DMS 273 (cell line): ENCODE data around the gene TFPT.

Experiments used
- DNase-seq: peaks from one replicate; lab custom pipeline; 2025; ENCODE audit not compliant: unreplicated experiment; lab: John Stamatoyannopoulos, UW

Gene TFPT

DNA sequence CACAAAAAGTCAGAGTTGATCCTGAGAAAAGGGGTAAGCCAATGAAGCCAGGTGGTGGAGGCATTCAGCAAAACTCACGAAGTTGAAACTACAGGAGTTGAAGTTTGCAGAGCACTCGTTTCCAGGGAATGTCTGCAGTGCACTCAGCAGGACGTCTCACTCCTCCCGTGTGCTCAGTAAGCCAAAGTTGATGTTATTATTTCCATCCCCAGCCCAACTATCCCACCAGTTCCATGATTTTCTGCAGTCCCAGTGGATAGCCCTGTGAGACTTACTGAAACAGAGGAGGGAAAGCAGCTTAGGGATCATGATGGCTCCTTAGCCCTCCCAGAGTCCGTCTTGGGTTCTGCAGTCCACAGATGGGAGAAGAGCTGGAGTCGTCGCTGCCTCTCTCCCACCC, 34.4 kb downstream of the TFPT start, which contains the start of gene TARM1:
Gene TARM1, minus strand, starts transcription at position 334 of the 400 bp plus-strand sequence. Its CDS starts 25 bp downstream, at position 309.
- DNase-seq: no peak

DNA sequence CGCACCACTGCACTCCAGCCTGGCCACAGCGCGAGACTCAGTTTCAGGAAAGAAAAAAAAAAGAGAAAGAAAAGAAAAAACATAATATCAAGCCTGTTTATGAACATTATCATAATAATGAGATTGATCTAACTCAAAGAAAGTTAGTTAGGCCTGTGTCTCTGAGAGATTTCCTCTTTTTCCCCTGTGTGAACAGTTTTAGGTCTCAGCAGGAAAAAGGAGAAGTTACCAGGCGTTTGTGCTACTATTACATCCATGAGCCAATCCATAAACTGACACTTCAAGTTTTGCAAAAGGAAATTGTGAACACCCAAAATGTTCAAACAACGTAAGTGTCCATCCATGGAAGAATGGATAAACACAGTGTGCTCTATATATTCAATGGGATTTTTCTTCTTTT, 38.1 kb downstream of the TFPT start:
- DNase-seq: no peak

DNA sequence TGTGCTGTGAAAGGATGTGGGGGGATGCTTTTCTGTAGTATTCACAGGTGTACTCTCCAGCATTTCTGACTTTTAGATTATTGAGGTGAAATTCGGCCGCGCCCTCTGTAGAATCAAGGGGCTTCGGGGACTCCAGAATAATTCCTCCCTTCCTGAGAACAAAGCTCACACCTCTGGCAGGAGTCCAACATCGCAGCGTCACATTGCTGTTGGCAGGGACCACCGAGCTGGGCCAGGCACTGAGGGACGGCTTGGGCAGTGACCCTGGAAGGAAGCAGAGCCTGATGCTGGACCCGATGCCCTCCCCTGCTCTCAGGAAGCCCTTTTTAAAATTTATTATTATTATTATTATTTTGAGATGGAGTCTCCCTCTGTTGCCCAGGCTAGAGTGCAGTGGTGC, 40.6 kb downstream of the TFPT start:
- no peak for DNase-seq

DNA sequence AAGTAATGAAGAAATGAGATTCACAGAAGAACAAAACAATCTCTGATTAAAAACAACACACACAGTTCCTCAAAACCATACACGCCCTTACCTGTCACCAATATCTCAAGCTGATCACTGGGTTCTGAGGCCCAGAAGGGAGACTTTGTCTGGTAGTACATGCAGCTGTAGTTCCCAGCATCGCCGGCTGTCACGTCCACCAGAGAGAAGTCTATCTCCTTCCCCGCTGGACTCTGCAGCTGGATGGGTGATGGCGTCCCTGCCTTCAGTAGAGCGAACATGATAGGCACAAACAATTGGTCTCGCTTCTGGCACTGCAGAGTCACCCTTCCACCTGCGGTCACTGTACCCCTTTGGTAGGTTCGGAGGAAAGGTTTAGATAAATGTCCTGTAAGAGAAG, 41.6 kb downstream of the TFPT start:
- no peak for DNase-seq

DNA sequence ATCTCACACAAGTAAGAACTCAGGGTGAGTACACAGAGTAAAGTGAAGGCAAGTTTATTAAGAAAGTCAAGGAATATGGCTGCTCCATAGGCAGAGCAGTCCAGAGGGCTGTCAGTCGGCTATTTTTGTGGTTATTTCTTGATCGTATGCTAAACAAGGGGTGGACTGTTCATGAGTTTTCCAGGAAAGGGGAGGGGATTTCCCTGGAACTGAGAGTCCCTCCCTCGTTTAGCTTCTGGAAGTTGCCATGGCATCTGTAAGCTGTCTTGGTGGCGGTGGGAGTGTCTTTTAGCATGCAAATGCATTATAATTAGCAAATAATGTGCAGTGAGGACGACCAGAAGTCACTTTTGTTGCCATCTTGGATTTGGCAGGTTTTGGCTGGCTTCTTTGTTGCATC, 46.0 kb downstream of the TFPT start:
- no peak for DNase-seq

DNA sequence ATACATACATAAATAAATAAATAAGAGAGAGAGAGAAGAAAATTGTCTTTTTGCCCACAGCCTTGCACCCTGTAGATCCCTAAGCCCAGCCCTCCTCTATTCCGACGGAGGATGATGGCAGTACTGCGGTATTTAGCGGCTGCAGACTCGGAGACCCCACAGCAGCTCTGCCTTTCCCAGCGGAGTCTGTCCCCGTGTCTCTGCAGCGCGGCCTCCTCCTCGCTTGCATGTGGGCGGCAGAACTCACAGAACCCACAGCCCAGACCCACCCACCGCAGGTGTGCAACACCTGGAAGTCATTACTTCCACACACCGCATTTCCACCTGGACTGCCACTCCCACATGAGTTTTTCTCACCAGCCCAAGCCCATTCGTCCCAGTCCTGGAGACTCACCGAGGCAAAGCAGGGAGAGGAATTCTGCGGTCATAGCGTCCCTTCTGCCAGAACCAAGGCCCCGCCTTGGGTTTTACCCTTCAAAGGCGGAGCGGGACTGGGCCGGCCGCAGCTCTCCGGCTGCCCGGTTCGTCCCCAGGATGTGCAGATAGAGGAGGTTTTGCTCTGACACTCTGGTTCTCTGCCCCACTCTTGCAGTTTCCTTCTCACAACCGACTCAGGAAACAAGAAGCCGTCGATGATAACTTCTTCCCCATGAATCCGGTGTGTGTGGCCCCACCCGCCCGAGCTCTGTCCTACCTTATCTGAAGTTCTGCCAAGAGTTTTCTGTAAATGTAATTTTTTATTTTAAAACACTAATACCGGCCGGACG, 51.9 kb downstream of the TFPT start, which contains the start of gene VSTM1:
Gene VSTM1, minus strand, starts transcription at position 548 of the 767 bp plus-strand sequence. Its CDS starts 120 bp downstream, at position 428.
- no peak for DNase-seq

DNA sequence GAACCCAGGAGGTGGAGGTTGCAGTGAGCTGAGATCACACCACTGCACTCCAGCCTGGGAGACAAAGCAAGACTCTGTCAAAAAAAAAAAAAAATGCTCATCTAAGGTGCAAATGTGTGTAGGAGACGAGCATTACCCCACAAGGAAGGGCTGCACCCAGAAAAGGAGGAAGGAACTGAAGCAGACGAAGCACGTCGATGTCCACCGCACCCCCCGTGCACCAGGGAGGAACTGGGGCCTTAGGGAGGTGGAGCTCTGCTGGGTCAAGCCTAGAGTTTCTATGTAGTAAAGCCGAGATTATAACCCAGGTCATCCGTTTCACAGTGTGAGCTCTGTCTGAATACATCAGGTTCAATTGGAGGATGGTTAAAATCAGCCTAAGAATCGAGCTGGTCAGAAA, 52.8 kb downstream of the TFPT start:
- DNase-seq: no peak
